Loucy (cell line): Measurements from ENCODE around the gene ZNF410.

Experiments
- H2AFZ ChIP-seq: fragments of 200-600 bp; sonication (generic); 2 replicates; pipeline ENCODE4 v1.6.0; 2016; ENCODE audit warnings: antibody characterized with exemption, mild to moderate bottlenecking, low read length, moderate library complexity
- H3F3A ChIP-seq: fragments of 200-600 bp; 2 replicates; pipeline ENCODE4 v1.6.0; 2016; ENCODE audit warnings: antibody characterized with exemption, low read depth, mild to moderate bottlenecking
- H3K27me3 ChIP-seq: fragments of 200-600 bp; sonication (generic); 2 replicates; pipeline ENCODE4 v1.6.1; 2014; ENCODE audit warnings: low read length, mild to moderate bottlenecking; ENCODE audit not compliant: insufficient read depth, poor library complexity, severe bottlenecking
- H3K36me3 ChIP-seq: fragments of 200-600 bp; sonication (generic); 2 replicates; pipeline ENCODE4 v1.6.1; 2016; ENCODE audit warnings: low read length; ENCODE audit not compliant: insufficient read depth
- H3K4me1 ChIP-seq: fragments of 200-600 bp; sonication (generic); 2 replicates; pipeline ENCODE4 v1.5.1; 2014; ENCODE audit warnings: low read length, mild to moderate bottlenecking; ENCODE audit not compliant: insufficient read depth, poor library complexity, severe bottlenecking
- H3K4me2 ChIP-seq: fragments of 200-600 bp; sonication (generic); 2 replicates; pipeline ENCODE4 v1.6.0; 2014; ENCODE audit warnings: antibody characterized with exemption, low read length, low read depth, mild to moderate bottlenecking; ENCODE audit not compliant: poor library complexity, severe bottlenecking
- H3K4me3 ChIP-seq: fragments of 200-600 bp; sonication (generic); 2 replicates; pipeline ENCODE4 v1.5.1; 2014; ENCODE audit warnings: low read length, mild to moderate bottlenecking, mixed read lengths; ENCODE audit not compliant: poor library complexity, severe bottlenecking
- H3K79me2 ChIP-seq: fragments of 200-600 bp; sonication (generic); 2 replicates; pipeline ENCODE4 v1.6.1; 2014; ENCODE audit warnings: low read length; ENCODE audit not compliant: insufficient read depth
- H3K9ac ChIP-seq: fragments of 200-600 bp; sonication (generic); 2 replicates; pipeline ENCODE4 v1.6.0; 2014; ENCODE audit warnings: mild to moderate bottlenecking, low read depth, low read length, moderate library complexity; ENCODE audit not compliant: poor library complexity, severe bottlenecking
- H3K9me2 ChIP-seq: fragments of 200-600 bp; sonication (generic); replicated peaks from 2 replicates; pipeline ENCODE4 v1.6.1; 2016; ENCODE audit warnings: low read depth, low read length, mixed read lengths
- H3K9me3 ChIP-seq: fragments of 200-600 bp; sonication (generic); 2 replicates; pipeline ENCODE4 v1.6.1; 2014; ENCODE audit warnings: mild to moderate bottlenecking, antibody characterized with exemption, low read length, low read depth; ENCODE audit not compliant: insufficient read depth
- H4K20me1 ChIP-seq: fragments of 200-600 bp; sonication (generic); 2 replicates; pipeline ENCODE4 v1.6.0; 2014; ENCODE audit warnings: antibody characterized with exemption, low read length, mild to moderate bottlenecking; ENCODE audit not compliant: insufficient read depth, poor library complexity, severe bottlenecking
- CTCF ChIP-seq: fragments of 200-600 bp; sonication (generic); conservative IDR thresholded peaks from 2 replicates; pipeline ENCODE4 v1.5.1; 2014; ENCODE audit warnings: mild to moderate bottlenecking, antibody characterized with exemption, low read length
- EZH2phosphoT487 ChIP-seq: fragments of 200-600 bp; IDR thresholded peaks from 2 replicates; pipeline ENCODE4 v1.6.1; 2018; ENCODE audit warnings: antibody characterized with exemption, mild to moderate bottlenecking, moderate library complexity, borderline replicate concordance

Gene ZNF410

GRCh38 chr14:73937012-73937411 lies 50.4 kb downstream of the ZNF410 start:
- no peak for TF ChIP-seq CTCF
- no peak for TF ChIP-seq EZH2phosphoT487
- Histone ChIP-seq H3K4me3 (no peak overlapping the region), H4K20me1 (no peaks in the 10 kb centered on the region), H3F3A (no peaks in the 10 kb centered on the region), H3K4me2 (no peak overlapping the region), H3K36me3 (peaks cover 24% of the 10 kb centered on the region; the same call in 1 of the 2 replicates), H3K9me3 (no peaks in the 10 kb centered on the region), H3K27me3 (no peaks in the 10 kb centered on the region), H2AFZ (no peak overlapping the region), H3K9me2 (no peaks in the 10 kb centered on the region), H3K4me1 (no peaks in the 10 kb centered on the region), H3K79me2 (no peaks in the 10 kb centered on the region), H3K9ac (no peak overlapping the region)

DNA sequence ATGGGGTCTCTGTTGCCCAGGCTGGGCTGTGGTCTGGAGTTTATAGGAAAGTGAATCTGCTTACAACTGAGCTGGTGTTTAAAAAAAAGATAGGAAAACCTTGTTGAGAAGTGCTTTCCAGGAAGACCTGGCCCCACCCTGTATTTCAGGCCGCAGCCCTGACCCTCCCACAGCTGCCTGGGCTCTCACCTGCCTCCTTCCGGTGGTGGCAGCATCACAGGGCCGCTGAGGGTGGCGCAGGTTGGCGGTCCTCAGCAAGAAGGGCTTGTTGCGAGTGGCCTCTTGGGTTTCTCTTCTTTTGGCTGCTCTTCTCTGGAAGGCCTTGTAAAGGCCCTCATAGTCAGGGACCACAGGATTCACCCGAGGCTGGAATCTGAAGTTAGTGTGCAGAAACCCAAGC lies 55.5 kb downstream of the ZNF410 start:
- H3K27me3 ChIP-seq: no peaks in the 10 kb centered on the region
- no peaks in the 10 kb centered on the region for H3K4me1 ChIP-seq
- no peak overlapping the region for H3K9ac ChIP-seq
- no peaks in the 10 kb centered on the region for H3K9me3 ChIP-seq
- H3K79me2 ChIP-seq: no peaks in the 10 kb centered on the region
- no peaks in the 10 kb centered on the region for H3F3A ChIP-seq
- TF ChIP-seq CTCF (no peak), EZH2phosphoT487 (no peak)
- H3K9me2 ChIP-seq: no peaks in the 10 kb centered on the region
- no peak overlapping the region for H2AFZ ChIP-seq
- H3K4me2 ChIP-seq: no peak overlapping the region
- no peak overlapping the region for H3K4me3 ChIP-seq
- H4K20me1 ChIP-seq: no peaks in the 10 kb centered on the region
- no peaks in the 10 kb centered on the region for H3K36me3 ChIP-seq

- H3K36me3 ChIP-seq: no peaks in the 10 kb centered on the region
- H3K4me1 ChIP-seq: no peaks in the 10 kb centered on the region
- no peak overlapping the region for H3K4me2 ChIP-seq
- H3K79me2 ChIP-seq: no peaks in the 10 kb centered on the region
- H2AFZ ChIP-seq: no peak overlapping the region
- H3K27me3 ChIP-seq: no peaks in the 10 kb centered on the region
- no peak overlapping the region for H3K4me3 ChIP-seq
- TF ChIP-seq EZH2phosphoT487 (no peak), CTCF (no peak)
- H3K9ac ChIP-seq: no peak overlapping the region
- no peaks in the 10 kb centered on the region for H3K9me2 ChIP-seq
- no peaks in the 10 kb centered on the region for H4K20me1 ChIP-seq
- no peaks in the 10 kb centered on the region for H3K9me3 ChIP-seq
- H3F3A ChIP-seq: no peaks in the 10 kb centered on the region
Measured at GRCh38 chr14:73943083-73943482, 56.4 kb downstream of the ZNF410 start.
